KG1 (cell line): ENCODE measurements around the gene IDNK.
A peak's percentile ranks its signal among the peaks of the same experiment; 100 is the strongest.
"Not testable (repeated sequence)": the region's sequence is repeated elsewhere in the genome, so short reads cannot be mapped to it uniquely, and the experiment has no call there.

Experiments
- DNase-seq: peaks from one replicate; lab custom pipeline; 2025; lab: John Stamatoyannopoulos, UW

The IDNK gene

GRCh38 chr9:83622939-83623678, at the start of gene IDNK:
TSS of gene IDNK (plus strand) at chr9:83623143. CDS start at chr9:83623172, 29 bp downstream.
- DNase-seq, result peak; percentile 74

- DNase-seq, result no peak
Observed at GRCh38 chr9:83574482-83574881, 48.5 kb upstream of the IDNK start.

- no peak for DNase-seq
Observed at GRCh38 chr9:83582029-83582428, 40.9 kb upstream of the IDNK start.

- no peak for DNase-seq
Observed at GRCh38 chr9:83583151-83584014, 39.6 kb upstream of the IDNK start.

- no peak for DNase-seq
Observed at GRCh38 chr9:83584995-83585394, 37.9 kb upstream of the IDNK start.

GRCh38 chr9:83588256-83588655, 34.7 kb upstream of the IDNK start:
- no peak for DNase-seq

GRCh38 chr9:83596899-83597504, 25.9 kb upstream of the IDNK start:
- peak; percentile 44 for DNase-seq

GRCh38 chr9:83598487-83598886, 24.5 kb upstream of the IDNK start:
- no peak for DNase-seq

- no peak for DNase-seq
Observed at GRCh38 chr9:83599071-83599470, 23.9 kb upstream of the IDNK start.

- no peak for DNase-seq
Observed at GRCh38 chr9:83601463-83601862, 21.5 kb upstream of the IDNK start.

- not testable (repeated sequence) for DNase-seq
Observed at GRCh38 chr9:83607620-83608019, 15.3 kb upstream of the IDNK start.

- not testable (repeated sequence) for DNase-seq
Observed at GRCh38 chr9:83613298-83613697, 9.6 kb upstream of the IDNK start.

GRCh38 chr9:83617299-83617698, 5.6 kb upstream of the IDNK start:
- DNase-seq, result no peak

- DNase-seq, result no peak
Observed at GRCh38 chr9:83620841-83621636, 1.9 kb upstream of the IDNK start.

GRCh38 chr9:83622433-83622938, 457 bp upstream of the IDNK start:
- no peak for DNase-seq

- peak; percentile 74 for DNase-seq
Observed at GRCh38 chr9:83623679-83624076, 735 bp downstream of the IDNK start.

- DNase-seq, result no peak
Observed at GRCh38 chr9:83625178-83625577, 2.2 kb downstream of the IDNK start.

GRCh38 chr9:83628540-83628939, 5.6 kb downstream of the IDNK start:
- DNase-seq, result no peak

GRCh38 chr9:83629433-83630104, 6.6 kb downstream of the IDNK start:
- no peak for DNase-seq

GRCh38 chr9:83630938-83631457, 8.1 kb downstream of the IDNK start:
- no peak for DNase-seq

- no peak for DNase-seq
Observed at GRCh38 chr9:83633255-83633654, 10.3 kb downstream of the IDNK start.
